SK-N-SH treated with all-trans-retinoic acid at 6 μM for 48 hours (cell line): ENCODE measurements around the gene CD8B.

Experiments
- ATAC-seq: fragments of 200-7000 bp; cut with Tn5 transposase; 3 replicates; pipeline ENCODE4 v1.9.1; 2020; ENCODE audit warnings: mild to moderate bottlenecking, moderate library complexity
- TF ChIP-seq, protein P1 (sequence below): fragments of 250-450 bp; sonication (Bioruptor Pico); IDR thresholded peaks from 2 replicates; pipeline ENCODE4 v1.5.1; 2020; ENCODE audit warnings: low read depth, mild to moderate bottlenecking, moderate library complexity

Gene CD8B

DNA sequence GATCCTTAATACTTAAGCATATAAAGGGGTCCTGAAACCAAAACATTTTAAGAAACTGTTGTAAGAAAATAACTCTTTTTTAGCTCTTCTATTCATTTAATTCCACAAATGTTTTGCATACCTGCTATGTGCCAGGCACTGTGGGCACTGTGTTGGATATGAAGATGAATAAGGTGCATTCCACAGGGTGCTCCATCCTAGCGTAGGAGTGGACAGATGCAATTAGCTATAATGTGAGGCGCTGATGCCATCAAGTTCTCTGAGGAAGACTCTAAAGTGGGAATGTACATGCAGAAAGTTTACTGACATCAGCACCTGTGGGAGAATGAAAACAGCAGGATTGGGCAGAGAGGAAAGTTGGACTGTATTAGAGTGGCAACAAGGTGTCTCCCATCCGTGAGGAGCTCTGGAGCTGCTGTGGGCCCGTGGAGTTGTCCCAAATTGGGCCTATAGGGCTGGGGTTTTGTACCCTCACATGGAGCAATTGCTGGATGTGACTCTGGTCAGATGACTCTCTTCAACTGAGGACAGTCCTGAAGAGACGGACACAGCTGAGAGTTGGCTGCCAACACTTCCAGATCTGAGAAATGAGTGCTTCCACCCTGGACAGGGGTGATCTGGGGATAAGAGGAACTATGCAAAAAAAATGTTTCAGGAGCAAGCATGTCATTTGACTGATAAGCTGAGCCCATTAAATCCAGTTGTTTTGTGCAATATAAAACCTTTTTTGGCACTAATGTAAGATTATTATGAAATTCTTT is 93.3 kb downstream of the CD8B start:
- TF ChIP-seq, protein P1, sequence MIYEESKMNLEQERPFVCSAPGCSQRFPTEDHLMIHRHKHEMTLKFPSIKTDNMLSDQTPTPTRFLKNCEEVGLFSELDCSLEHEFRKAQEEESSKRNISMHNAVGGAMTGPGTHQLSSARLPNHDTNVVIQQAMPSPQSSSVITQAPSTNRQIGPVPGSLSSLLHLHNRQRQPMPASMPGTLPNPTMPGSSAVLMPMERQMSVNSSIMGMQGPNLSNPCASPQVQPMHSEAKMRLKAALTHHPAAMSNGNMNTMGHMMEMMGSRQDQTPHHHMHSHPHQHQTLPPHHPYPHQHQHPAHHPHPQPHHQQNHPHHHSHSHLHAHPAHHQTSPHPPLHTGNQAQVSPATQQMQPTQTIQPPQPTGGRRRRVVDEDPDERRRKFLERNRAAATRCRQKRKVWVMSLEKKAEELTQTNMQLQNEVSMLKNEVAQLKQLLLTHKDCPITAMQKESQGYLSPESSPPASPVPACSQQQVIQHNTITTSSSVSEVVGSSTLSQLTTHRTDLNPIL (CRISPR knock-in tag), result no peak
- TF ChIP-seq, all 23 proteins: peak for 0
- ATAC-seq, result no peak
